GM12878 (cell line): ENCODE measurements around the gene FAM110A. TPM values are rescaled to one million over a fixed set of nuclear protein-coding genes. Genes with fewer than 3 reads are reported as not detected.

Experiments used
- ATAC-seq: fragments of 200-7000 bp; cut with Tn5 transposase; 3 replicates; pipeline ENCODE4 v1.9.1; 2020; ENCODE audit warnings: mild to moderate bottlenecking, moderate library complexity
- BruUV-seq: library from RNA; stranded (reverse); fragments of 400-500 nt; replicated peaks from 2 replicates; lab custom pipeline; 2021; lab: Mats Ljungman, UMichigan
- CTCF ChIA-PET: fragments of 300-600 bp; sonication (Branson Sonifier 250); formaldehyde crosslinking; extraction: SDS; loops from one replicate; lab custom pipeline; 2021; ENCODE audit warnings: inconsistent platforms; lab: Yijun Ruan, JAX
- POLR2A ChIA-PET: fragments of 350-600 bp; formaldehyde crosslinking; extraction: SDS; loops from one replicate; lab custom pipeline; 2021; ENCODE audit warnings: inconsistent platforms; lab: Charles Lee
- RAD21 ChIA-PET: fragments of 300-600 bp; sonication (Branson Sonifier 250); formaldehyde crosslinking; loops from one replicate; lab custom pipeline; 2023; ENCODE audit warnings: antibody characterized with exemption; ENCODE audit not compliant: unreplicated experiment; lab: Charles Lee
- SMC1A ChIA-PET: fragments of 300-600 bp; sonication (Branson Sonifier 250); formaldehyde crosslinking; loops from one replicate; lab custom pipeline; 2023; ENCODE audit not compliant: unreplicated experiment, uncharacterized antibody; lab: Charles Lee
- DNase-seq: peaks from one replicate; pipeline ENCODE4 v3.0.0-alpha.2; 2011; ENCODE audit warnings: low read depth, low spot score
- FAIRE-seq: peaks from 3 replicates; lab custom pipeline; 2011; peaks lifted over from hg19 to GRCh38; lab: Jason Lieb, UNC
- H2AFZ ChIP-seq: 2 replicates; pipeline ENCODE4 v1.6.0; 2011; ENCODE audit warnings: low read depth, low read length, control low read depth; ENCODE audit not compliant: control insufficient read depth
- H3K27ac ChIP-seq: 2 replicates; pipeline ENCODE4 v1.5.1; 2011; ENCODE audit warnings: control low read depth; ENCODE audit not compliant: control insufficient read depth, insufficient read depth
- H3K27me3 ChIP-seq, 2 experiments: replicated peaks in 1 of 2; 2 replicates each; pipeline versions ENCODE4 v1.6.0 to v1.6.1; 2011; ENCODE audit warnings: low read length in 1 of 2; ENCODE audit not compliant: control insufficient read depth in 2 of 2, insufficient read depth in 2 of 2
- H3K36me3 ChIP-seq, 2 experiments: 2 replicates each; pipeline ENCODE4 v1.5.1; 2011; ENCODE audit warnings: low read length in 1 of 2; ENCODE audit not compliant: control insufficient read depth in 2 of 2, insufficient read depth in 2 of 2
- H3K4me1 ChIP-seq: 2 replicates; pipeline ENCODE4 v1.6.1; 2011; ENCODE audit warnings: mild to moderate bottlenecking, low read length, moderate library complexity, mixed read lengths; ENCODE audit not compliant: control insufficient read depth, insufficient read depth
- H3K4me2 ChIP-seq: 2 replicates; pipeline ENCODE4 v1.6.0; 2011; ENCODE audit warnings: control low read depth; ENCODE audit not compliant: control insufficient read depth, insufficient read depth
- H3K4me3 ChIP-seq: fragments of 200-600 bp; sonication (generic); 2 replicates; pipeline ENCODE4 v1.5.1; 2016
- H3K79me2 ChIP-seq: 2 replicates; pipeline ENCODE4 v1.6.0; 2011; ENCODE audit warnings: low read length; ENCODE audit not compliant: control insufficient read depth, insufficient read depth
- H3K9ac ChIP-seq: 2 replicates; pipeline ENCODE4 v1.8.0; 2011; ENCODE audit warnings: low read length, control low read depth, mixed read lengths; ENCODE audit not compliant: control insufficient read depth, insufficient read depth
- H3K9me3 ChIP-seq: replicated peaks from 3 replicates; pipeline ENCODE4 v1.5.1; 2011; ENCODE audit warnings: mild to moderate bottlenecking, low read length; ENCODE audit not compliant: control insufficient read depth, insufficient read depth
- H4K20me1 ChIP-seq: 2 replicates; pipeline ENCODE4 v1.6.0; 2011; ENCODE audit not compliant: control insufficient read depth, insufficient read depth
- BACH1 ChIP-seq: fragments of 450-650 bp; IDR thresholded peaks from 2 replicates; pipeline ENCODE4 v1.6.1; 2017; ENCODE audit warnings: mild to moderate bottlenecking, borderline replicate concordance
- BCL3 ChIP-seq: IDR thresholded peaks from 2 replicates; pipeline ENCODE4 v1.6.1; 2011; ENCODE audit warnings: borderline replicate concordance, low read depth, mild to moderate bottlenecking, moderate library complexity, low read length; ENCODE audit not compliant: insufficient read depth, poor library complexity, severe bottlenecking
- BMI1 ChIP-seq: fragments of 450-650 bp; IDR thresholded peaks from 2 replicates; pipeline ENCODE4 v1.6.1; 2016; ENCODE audit warnings: mild to moderate bottlenecking, moderate library complexity, borderline replicate concordance
- BRCA1 ChIP-seq: IDR thresholded peaks from 2 replicates; pipeline ENCODE4 v1.6.1; 2011; ENCODE audit warnings: low read depth, low read length, improper control_type of control experiment
- CHD2 ChIP-seq: IDR thresholded peaks from 2 replicates; pipeline ENCODE4 v1.6.1; 2011; ENCODE audit warnings: low read depth, low read length, improper control_type of control experiment, borderline replicate concordance
- CREB1 ChIP-seq: IDR thresholded peaks from 2 replicates; pipeline ENCODE4 v1.6.1; 2012; ENCODE audit warnings: low read depth, mild to moderate bottlenecking, inconsistent platforms
- HDAC2 ChIP-seq: fragments of 200-600 bp; sonication (generic); IDR thresholded peaks from 2 replicates; pipeline ENCODE4 v1.6.1; 2017
- NFIC ChIP-seq: IDR thresholded peaks from 2 replicates; pipeline ENCODE4 v1.6.1; 2012; ENCODE audit warnings: low read depth, mild to moderate bottlenecking, inconsistent platforms, low read length, moderate library complexity
- SMC3 ChIP-seq: IDR thresholded peaks from 2 replicates; pipeline ENCODE4 v1.6.1; 2011; ENCODE audit warnings: low read length, improper control_type of control experiment, borderline replicate concordance
- SREBF1 ChIP-seq: IDR thresholded peaks from 2 replicates; pipeline ENCODE4 v1.6.1; 2012; ENCODE audit warnings: mild to moderate bottlenecking, low read length
- SREBF2 ChIP-seq: IDR thresholded peaks from 2 replicates; pipeline ENCODE4 v1.6.1; 2012; ENCODE audit warnings: mild to moderate bottlenecking, low read length
- SRF ChIP-seq, 2 experiments: IDR thresholded peaks; 2 replicates each; pipeline ENCODE4 v1.6.1; 2011; ENCODE audit warnings: low read depth in 2 of 2, low read length in 2 of 2, mild to moderate bottlenecking in 1 of 2, moderate library complexity in 1 of 2
- TARDBP ChIP-seq: IDR thresholded peaks from 2 replicates; pipeline ENCODE4 v1.6.1; 2016; ENCODE audit warnings: borderline replicate concordance
- USF1 ChIP-seq: IDR thresholded peaks from 2 replicates; pipeline ENCODE4 v1.6.1; 2011; ENCODE audit warnings: borderline replicate concordance, low read depth, mild to moderate bottlenecking, moderate library complexity, mixed read lengths, low read length; ENCODE audit not compliant: insufficient read depth; ENCODE audit errors: extremely low read length
- ZBED1 ChIP-seq: IDR thresholded peaks from 2 replicates; pipeline ENCODE4 v1.6.1; 2016; ENCODE audit warnings: borderline replicate concordance
- ZNF384 ChIP-seq: IDR thresholded peaks from 2 replicates; pipeline ENCODE4 v1.6.1; 2012; ENCODE audit warnings: low read depth, mild to moderate bottlenecking, low read length, improper control_type of control experiment, borderline replicate concordance
- WGBS: methylation state at CpG from one replicate; pipeline ENCODE4 v1.1.6; 2016; ENCODE audit warnings: low lambda C conversion rate; ENCODE audit not compliant: insufficient replicate concordance, insufficient coverage; ENCODE audit errors: missing lambda C conversion rate; 5-methylcytosine and 5-hydroxymethylcytosine counted together
- in situ Hi-C: fragments of 300-500 bp; cut with MboI; formaldehyde crosslinking; loops from 9 replicates; pipeline ENCODE4 v1.14.3; 2018; ENCODE audit warnings: mixed read lengths
- intact Hi-C: fragments of 100-400 bp; cut with micrococcal nuclease; formaldehyde crosslinking; loops from one replicate; pipeline ENCODE4 v1.14.2; 2022; ENCODE audit not compliant: unreplicated experiment
- polyA plus RNA-seq, 11 experiments: library from polyadenylated mRNA; depleted of rRNA in 4 of 11; unstranded in 6 of 11; stranded (reverse) in 5 of 11; fragments of >200 nt; fragmentation: Nextera tagmentation in 4 of 11; fragmentation: Illumina TruSeq in 1 of 11; extraction: Ambion mirVana in 4 of 11; extraction: Trizol in 1 of 11; gene quantifications; 1 replicate in 1 of 11; 2 replicates in 10 of 11; pipeline versions ENCODE4 v1.2.1 to v1.2.3, GENCODE V29; 2011 to 2016; ENCODE audit warnings: inconsistent platforms in 2 of 11, missing spikeins in 2 of 11, low read depth in 1 of 11
- total RNA-seq, 4 experiments: library from RNA; depleted of rRNA in 3 of 4; stranded (reverse); fragments of >200 nt in 3 of 4; fragmentation: Illumina TruSeq in 1 of 4; extraction: Trizol in 1 of 4; gene quantifications; 2 replicates each; pipeline versions ENCODE4 v1.2.1 to v1.2.3, GENCODE V29; 2013 to 2021
- TF ChIP-seq, protein P1 (sequence below): IDR thresholded peaks from 2 replicates; pipeline ENCODE4 v1.6.1; 2011; ENCODE audit warnings: low read depth, mild to moderate bottlenecking, low read length, moderate library complexity, borderline replicate concordance; ENCODE audit errors: extremely low read depth
- TF ChIP-seq, protein P2 (sequence below): fragments of 450-650 bp; IDR thresholded peaks from 2 replicates; pipeline ENCODE4 v1.6.1; 2017; ENCODE audit warnings: mild to moderate bottlenecking, moderate library complexity

Gene FAM110A
- total and polyA plus RNA-seq, 10 of the 15 experiments (the other 5 are each of a cell fraction or from before 2014, with no cell fraction given): 1.1 to 14.8 (median 7.4) TPM

DNA sequence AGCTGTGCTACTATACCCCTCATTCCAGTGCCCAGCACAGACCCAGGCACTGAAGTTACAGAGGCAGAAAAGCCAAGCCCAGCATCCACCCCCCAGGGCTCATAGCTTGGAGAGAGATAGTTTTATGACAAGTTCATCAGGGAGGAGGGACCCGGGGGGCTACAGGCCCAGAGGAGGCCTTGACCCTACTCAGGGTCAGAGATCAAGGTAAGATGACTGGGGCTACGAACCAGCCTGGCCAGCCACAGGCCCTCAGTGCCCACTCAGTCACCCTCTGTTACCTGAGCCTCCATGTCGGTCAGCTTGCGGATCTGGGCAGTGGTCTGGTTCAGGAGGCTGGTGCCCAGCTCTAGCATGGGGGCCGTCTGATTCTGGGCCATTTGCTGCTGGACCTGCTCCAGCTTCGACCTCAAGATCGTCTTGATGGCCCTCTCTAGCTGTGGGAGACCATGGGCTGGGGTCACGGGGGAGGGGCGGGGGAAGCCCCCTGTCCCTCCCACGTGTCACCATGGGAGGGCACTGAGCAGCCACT, 56.5 kb downstream of the FAM110A start:
- Histone ChIP-seq H3K27ac (no peak overlapping the region), H2AFZ (no peak overlapping the region), H3K4me3 (no peak overlapping the region), H3K4me2 (no peak overlapping the region), H3K9ac (no peak overlapping the region), H3K79me2 (no peaks in the 10 kb centered on the region), H3K36me3 (no peaks in the 10 kb centered on the region), H3K27me3 (no peaks in the 10 kb centered on the region; a peak in 1 of 4 replicates), H4K20me1 (no peaks in the 10 kb centered on the region), H3K4me1 (peaks cover 4% of the 10 kb centered on the region), H3K9me3 (no peaks in the 10 kb centered on the region; the same call in 2 of the 3 replicates)
- WGBS: 43% methylated on average over 8 of the region's 10 CpGs
- in situ Hi-C loops (no loop called here), intact Hi-C loops (no loop called here)
- no TSS peak for BruUV-seq
- DNase-seq: no peak
- ChIA-PET POLR2A (no interaction called here), RAD21 (no interaction called here), CTCF (interaction anchor here (1.2 to 1.5 kb wide), 2 partner anchors 14 to 67 kb away, joined by 3 read pairs; no protein-coding TSS in a partner anchor), SMC1A (interaction anchor here (1.2 kb wide), 1 partner anchor 26 kb away, joined by 3 read pairs; no protein-coding TSS in a partner anchor)
- FAIRE-seq: no peak
- no peak for ATAC-seq
- TF ChIP-seq BACH1: no peak
- TF ChIP-seq HDAC2: no peak
- TF ChIP-seq BCL3: no peak
- no peak for TF ChIP-seq ZBED1
- TF ChIP-seq CHD2: no peak
- no peak for TF ChIP-seq SREBF1
- no peak for TF ChIP-seq USF1
- no peak for TF ChIP-seq TARDBP
- no peak for TF ChIP-seq SMC3
- TF ChIP-seq, protein P1, sequence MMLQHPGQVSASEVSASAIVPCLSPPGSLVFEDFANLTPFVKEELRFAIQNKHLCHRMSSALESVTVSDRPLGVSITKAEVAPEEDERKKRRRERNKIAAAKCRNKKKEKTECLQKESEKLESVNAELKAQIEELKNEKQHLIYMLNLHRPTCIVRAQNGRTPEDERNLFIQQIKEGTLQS: no peak
- TF ChIP-seq SRF (IDR thresholded peaks at IDR 0.05; ENCODE audit: low read depth in 2 of 2, low read length in 2 of 2): no peak
- no peak for TF ChIP-seq BMI1
- TF ChIP-seq CREB1: no peak
- TF ChIP-seq ZNF384: no peak
- no peak for TF ChIP-seq BRCA1
- no peak for TF ChIP-seq SREBF2
- TF ChIP-seq, protein P2, sequence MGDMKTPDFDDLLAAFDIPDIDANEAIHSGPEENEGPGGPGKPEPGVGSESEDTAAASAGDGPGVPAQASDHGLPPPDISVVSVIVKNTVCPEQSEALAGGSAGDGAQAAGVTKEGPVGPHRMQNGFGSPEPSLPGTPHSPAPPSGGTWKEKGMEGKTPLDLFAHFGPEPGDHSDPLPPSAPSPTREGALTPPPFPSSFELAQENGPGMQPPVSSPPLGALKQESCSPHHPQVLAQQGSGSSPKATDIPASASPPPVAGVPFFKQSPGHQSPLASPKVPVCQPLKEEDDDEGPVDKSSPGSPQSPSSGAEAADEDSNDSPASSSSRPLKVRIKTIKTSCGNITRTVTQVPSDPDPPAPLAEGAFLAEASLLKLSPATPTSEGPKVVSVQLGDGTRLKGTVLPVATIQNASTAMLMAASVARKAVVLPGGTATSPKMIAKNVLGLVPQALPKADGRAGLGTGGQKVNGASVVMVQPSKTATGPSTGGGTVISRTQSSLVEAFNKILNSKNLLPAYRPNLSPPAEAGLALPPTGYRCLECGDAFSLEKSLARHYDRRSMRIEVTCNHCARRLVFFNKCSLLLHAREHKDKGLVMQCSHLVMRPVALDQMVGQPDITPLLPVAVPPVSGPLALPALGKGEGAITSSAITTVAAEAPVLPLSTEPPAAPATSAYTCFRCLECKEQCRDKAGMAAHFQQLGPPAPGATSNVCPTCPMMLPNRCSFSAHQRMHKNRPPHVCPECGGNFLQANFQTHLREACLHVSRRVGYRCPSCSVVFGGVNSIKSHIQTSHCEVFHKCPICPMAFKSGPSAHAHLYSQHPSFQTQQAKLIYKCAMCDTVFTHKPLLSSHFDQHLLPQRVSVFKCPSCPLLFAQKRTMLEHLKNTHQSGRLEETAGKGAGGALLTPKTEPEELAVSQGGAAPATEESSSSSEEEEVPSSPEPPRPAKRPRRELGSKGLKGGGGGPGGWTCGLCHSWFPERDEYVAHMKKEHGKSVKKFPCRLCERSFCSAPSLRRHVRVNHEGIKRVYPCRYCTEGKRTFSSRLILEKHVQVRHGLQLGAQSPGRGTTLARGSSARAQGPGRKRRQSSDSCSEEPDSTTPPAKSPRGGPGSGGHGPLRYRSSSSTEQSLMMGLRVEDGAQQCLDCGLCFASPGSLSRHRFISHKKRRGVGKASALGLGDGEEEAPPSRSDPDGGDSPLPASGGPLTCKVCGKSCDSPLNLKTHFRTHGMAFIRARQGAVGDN: no peak
- TF ChIP-seq NFIC: no peak
